HepG2 (cell line): ENCODE data around the gene PUM1. TPM values are rescaled to one million over a fixed set of nuclear protein-coding genes. Genes with fewer than 3 reads are reported as not detected.

Source experiments
- ATF7 ChIP-seq, 2 experiments: fragments of 450-650 bp in 1 of 2; sonication (generic) in 1 of 2; formaldehyde crosslinking in 1 of 2; IDR thresholded peaks; 2 replicates each; pipeline versions ENCODE4 v1.4.0 to v1.6.1; 2016 to 2020; ENCODE audit warnings: antibody characterized with exemption in 1 of 2, mild to moderate bottlenecking in 1 of 2, missing genetic modification reagents in 1 of 2
- GRHL1 ChIP-seq: sonication (generic); formaldehyde crosslinking; conservative IDR thresholded peaks from 2 replicates; pipeline ENCODE4 v1.8.0; 2022; ENCODE audit warnings: missing genetic modification reagents
- HNF1A ChIP-seq, 2 experiments: sonication (generic) in 1 of 2; formaldehyde crosslinking in 1 of 2; IDR thresholded peaks; 2 replicates each; pipeline versions ENCODE4 v1.4.0 to v1.6.1; 2016 to 2020; ENCODE audit warnings: borderline replicate concordance in 1 of 2, low read depth in 1 of 2, mild to moderate bottlenecking in 1 of 2, missing genetic modification reagents in 1 of 2
- HNRNPL ChIP-seq: fragments of 200-400 bp; formaldehyde crosslinking; IDR thresholded peaks from 2 replicates; pipeline ENCODE4 v1.6.1; 2017; ENCODE audit warnings: mild to moderate bottlenecking, low read depth, low read length
- PITX1 ChIP-seq: sonication (generic); formaldehyde crosslinking; IDR thresholded peaks from 2 replicates; pipeline ENCODE4 v1.5.1; 2020; ENCODE audit warnings: mild to moderate bottlenecking, missing genetic modification reagents
- TEAD3 ChIP-seq: optimal IDR thresholded peaks from 2 replicates; pipeline ENCODE3; 2016; ENCODE audit warnings: borderline replicate concordance
- ZNF253 ChIP-seq: sonication (generic); formaldehyde crosslinking; IDR thresholded peaks from 2 replicates; pipeline ENCODE4 v1.8.0; 2022; ENCODE audit warnings: mild to moderate bottlenecking, missing genetic modification reagents, borderline replicate concordance
- ZNF605 ChIP-seq: sonication (generic); formaldehyde crosslinking; IDR thresholded peaks from 2 replicates; pipeline ENCODE4 v1.8.0; 2022; ENCODE audit warnings: mild to moderate bottlenecking, missing genetic modification reagents
- ZNF878 ChIP-seq: sonication (generic); formaldehyde crosslinking; IDR thresholded peaks from 2 replicates; pipeline ENCODE4 v1.8.1; 2023; ENCODE audit warnings: mild to moderate bottlenecking, missing genetic modification reagents, moderate library complexity
- polyA plus RNA-seq, 8 experiments: library from polyadenylated mRNA; depleted of rRNA in 3 of 8; stranded (reverse) in 7 of 8; unstranded in 1 of 8; fragments of >200 nt; fragmentation: Illumina TruSeq in 4 of 8; extraction: Trizol in 4 of 8; gene quantifications; 2 replicates each; pipeline versions ENCODE4 v1.2.1 to v1.2.3, GENCODE V29; 2011 to 2016; ENCODE audit warnings: low read depth in 4 of 8, missing spikeins in 1 of 8, mixed read lengths in 1 of 8; ENCODE audit not compliant: insufficient read depth in 1 of 8
- total RNA-seq, 5 experiments: library from RNA; depleted of rRNA; stranded (reverse); fragments of >200 nt; fragmentation: Illumina TruSeq; extraction: Trizol; gene quantifications; 2 replicates each; pipeline ENCODE4 v1.2.3, GENCODE V29; 2016; ENCODE audit warnings: low read depth in 1 of 5
- TF ChIP-seq, protein P1 (sequence below): sonication (generic); IDR thresholded peaks from 2 replicates; pipeline ENCODE4 v1.6.1; 2016; ENCODE audit warnings: low read depth, borderline replicate concordance
- TF ChIP-seq, protein P2 (sequence below): IDR thresholded peaks from 2 replicates; pipeline ENCODE4 v1.4.0; 2020; ENCODE audit warnings: mild to moderate bottlenecking, missing genetic modification reagents
- TF ChIP-seq, protein P3 (sequence below): sonication (generic); formaldehyde crosslinking; IDR thresholded peaks from 2 replicates; pipeline ENCODE4 v1.5.1; 2020; ENCODE audit warnings: mild to moderate bottlenecking, moderate library complexity, missing genetic modification reagents

Gene PUM1
- total and polyA plus RNA-seq, 2 of the 13 experiments (the other 11 are each of a cell fraction or from before 2014, with no cell fraction given), result 64.7 to 91.0 TPM

GRCh38 chr1:31099293-31100032 lies 33.9 kb upstream of the PUM1 start (continued):
- no peak for TF ChIP-seq GRHL1
- TF ChIP-seq ZNF253 (CRISPR knock-in tag), result no peak
- TF ChIP-seq ZNF878, result no peak
- peak; percentile 66; the same call in 1 of the 2 replicates for TF ChIP-seq PITX1
- no peak for TF ChIP-seq ATF7 (IDR thresholded peaks at IDR 0.05)
- no peak for TF ChIP-seq ATF7 (CRISPR knock-in tag; IDR thresholded peaks at IDR 0.05)
- TF ChIP-seq, protein P1, sequence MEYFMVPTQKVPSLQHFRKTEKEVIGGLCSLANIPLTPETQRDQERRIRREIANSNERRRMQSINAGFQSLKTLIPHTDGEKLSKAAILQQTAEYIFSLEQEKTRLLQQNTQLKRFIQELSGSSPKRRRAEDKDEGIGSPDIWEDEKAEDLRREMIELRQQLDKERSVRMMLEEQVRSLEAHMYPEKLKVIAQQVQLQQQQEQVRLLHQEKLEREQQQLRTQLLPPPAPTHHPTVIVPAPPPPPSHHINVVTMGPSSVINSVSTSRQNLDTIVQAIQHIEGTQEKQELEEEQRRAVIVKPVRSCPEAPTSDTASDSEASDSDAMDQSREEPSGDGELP, result peak; percentile 49; the same call in 1 of the 2 replicates
- no peak for TF ChIP-seq HNRNPL
- TF ChIP-seq, protein P2, sequence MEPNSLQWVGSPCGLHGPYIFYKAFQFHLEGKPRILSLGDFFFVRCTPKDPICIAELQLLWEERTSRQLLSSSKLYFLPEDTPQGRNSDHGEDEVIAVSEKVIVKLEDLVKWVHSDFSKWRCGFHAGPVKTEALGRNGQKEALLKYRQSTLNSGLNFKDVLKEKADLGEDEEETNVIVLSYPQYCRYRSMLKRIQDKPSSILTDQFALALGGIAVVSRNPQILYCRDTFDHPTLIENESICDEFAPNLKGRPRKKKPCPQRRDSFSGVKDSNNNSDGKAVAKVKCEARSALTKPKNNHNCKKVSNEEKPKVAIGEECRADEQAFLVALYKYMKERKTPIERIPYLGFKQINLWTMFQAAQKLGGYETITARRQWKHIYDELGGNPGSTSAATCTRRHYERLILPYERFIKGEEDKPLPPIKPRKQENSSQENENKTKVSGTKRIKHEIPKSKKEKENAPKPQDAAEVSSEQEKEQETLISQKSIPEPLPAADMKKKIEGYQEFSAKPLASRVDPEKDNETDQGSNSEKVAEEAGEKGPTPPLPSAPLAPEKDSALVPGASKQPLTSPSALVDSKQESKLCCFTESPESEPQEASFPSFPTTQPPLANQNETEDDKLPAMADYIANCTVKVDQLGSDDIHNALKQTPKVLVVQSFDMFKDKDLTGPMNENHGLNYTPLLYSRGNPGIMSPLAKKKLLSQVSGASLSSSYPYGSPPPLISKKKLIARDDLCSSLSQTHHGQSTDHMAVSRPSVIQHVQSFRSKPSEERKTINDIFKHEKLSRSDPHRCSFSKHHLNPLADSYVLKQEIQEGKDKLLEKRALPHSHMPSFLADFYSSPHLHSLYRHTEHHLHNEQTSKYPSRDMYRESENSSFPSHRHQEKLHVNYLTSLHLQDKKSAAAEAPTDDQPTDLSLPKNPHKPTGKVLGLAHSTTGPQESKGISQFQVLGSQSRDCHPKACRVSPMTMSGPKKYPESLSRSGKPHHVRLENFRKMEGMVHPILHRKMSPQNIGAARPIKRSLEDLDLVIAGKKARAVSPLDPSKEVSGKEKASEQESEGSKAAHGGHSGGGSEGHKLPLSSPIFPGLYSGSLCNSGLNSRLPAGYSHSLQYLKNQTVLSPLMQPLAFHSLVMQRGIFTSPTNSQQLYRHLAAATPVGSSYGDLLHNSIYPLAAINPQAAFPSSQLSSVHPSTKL (CRISPR knock-in tag), result 0 out of 2 replicates have a peak, but pooled peaks have one; percentile 30
- TF ChIP-seq, protein P3, sequence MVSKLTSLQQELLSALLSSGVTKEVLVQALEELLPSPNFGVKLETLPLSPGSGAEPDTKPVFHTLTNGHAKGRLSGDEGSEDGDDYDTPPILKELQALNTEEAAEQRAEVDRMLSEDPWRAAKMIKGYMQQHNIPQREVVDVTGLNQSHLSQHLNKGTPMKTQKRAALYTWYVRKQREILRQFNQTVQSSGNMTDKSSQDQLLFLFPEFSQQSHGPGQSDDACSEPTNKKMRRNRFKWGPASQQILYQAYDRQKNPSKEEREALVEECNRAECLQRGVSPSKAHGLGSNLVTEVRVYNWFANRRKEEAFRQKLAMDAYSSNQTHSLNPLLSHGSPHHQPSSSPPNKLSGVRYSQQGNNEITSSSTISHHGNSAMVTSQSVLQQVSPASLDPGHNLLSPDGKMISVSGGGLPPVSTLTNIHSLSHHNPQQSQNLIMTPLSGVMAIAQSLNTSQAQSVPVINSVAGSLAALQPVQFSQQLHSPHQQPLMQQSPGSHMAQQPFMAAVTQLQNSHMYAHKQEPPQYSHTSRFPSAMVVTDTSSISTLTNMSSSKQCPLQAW (CRISPR knock-in tag), result peak; percentile 86
- TF ChIP-seq TEAD3 (CRISPR knock-in tag), result peak; percentile 32
- TF ChIP-seq HNF1A (IDR thresholded peaks at IDR 0.05; ENCODE audit: low read depth), result peak; percentile 80
- TF ChIP-seq HNF1A (CRISPR knock-in tag; IDR thresholded peaks at IDR 0.05; ENCODE audit: borderline replicate concordance), result peak; percentile 89
- 0 out of 2 replicates have a peak, but pooled peaks have one; percentile 32 for TF ChIP-seq ZNF605 (CRISPR knock-in tag)
